Midbrain (tissue), 1 donor: ENCODE results near the gene DNAH6.

Experiments
- DNase-seq: peaks from one replicate; lab custom pipeline; 2025; lab: John Stamatoyannopoulos, UW

The DNAH6 gene

GRCh38 chr2:84631985-84632384, 115.7 kb downstream of the DNAH6 start:
- DNase-seq = no peak

GRCh38 chr2:84636080-84636971, 120.0 kb downstream of the DNAH6 start:
- no peak for DNase-seq

- DNase-seq = no peak
These were observed 123.5 kb downstream of the DNAH6 start for GRCh38 chr2:84639751-84640150.

- DNase-seq = no peak
These were observed 124.1 kb downstream of the DNAH6 start for GRCh38 chr2:84640411-84640810.

- DNase-seq = no peak
These were observed 124.7 kb downstream of the DNAH6 start for GRCh38 chr2:84641021-84641420.

- no peak for DNase-seq
These were observed 127.7 kb downstream of the DNAH6 start for GRCh38 chr2:84643991-84644390.

GRCh38 chr2:84646514-84646913, 130.2 kb downstream of the DNAH6 start:
- no peak for DNase-seq

- DNase-seq = no peak
These were observed 131.0 kb downstream of the DNAH6 start for GRCh38 chr2:84647267-84647666.

- DNase-seq = no peak
These were observed 132.8 kb downstream of the DNAH6 start for GRCh38 chr2:84649058-84649457.

GRCh38 chr2:84649487-84650142, 133.3 kb downstream of the DNAH6 start:
- no peak for DNase-seq

- no peak for DNase-seq
These were observed 136.1 kb downstream of the DNAH6 start for GRCh38 chr2:84652431-84652830.

- DNase-seq = no peak
These were observed 137.0 kb downstream of the DNAH6 start for GRCh38 chr2:84653302-84653701.

GRCh38 chr2:84654414-84654813, 138.1 kb downstream of the DNAH6 start:
- DNase-seq = no peak

- no peak for DNase-seq
These were observed 152.8 kb downstream of the DNAH6 start for GRCh38 chr2:84669122-84669521.

GRCh38 chr2:84674099-84674498, 157.8 kb downstream of the DNAH6 start:
- no peak for DNase-seq

GRCh38 chr2:84674586-84674985, 158.3 kb downstream of the DNAH6 start:
- DNase-seq = no peak

- DNase-seq = no peak
These were observed 160.0 kb downstream of the DNAH6 start for GRCh38 chr2:84676295-84676694.

GRCh38 chr2:84678214-84678613, 161.9 kb downstream of the DNAH6 start:
- no peak for DNase-seq

- DNase-seq = no peak
These were observed 170.6 kb downstream of the DNAH6 start for GRCh38 chr2:84686783-84687476.

- DNase-seq = no peak
These were observed 171.3 kb downstream of the DNAH6 start for GRCh38 chr2:84687498-84688149.

- no peak for DNase-seq
These were observed 173.9 kb downstream of the DNAH6 start for GRCh38 chr2:84690225-84690624.

GRCh38 chr2:84694088-84694622, 177.9 kb downstream of the DNAH6 start:
- no peak for DNase-seq
